ENCODE data around the gene DNAJA3. TPM values are rescaled to one million over a fixed set of nuclear protein-coding genes. Genes with fewer than 3 reads are reported as not detected.

Gene DNAJA3
- total RNA-seq, 1 experiment from 2014 or later, result 93.1 TPM

DNA sequence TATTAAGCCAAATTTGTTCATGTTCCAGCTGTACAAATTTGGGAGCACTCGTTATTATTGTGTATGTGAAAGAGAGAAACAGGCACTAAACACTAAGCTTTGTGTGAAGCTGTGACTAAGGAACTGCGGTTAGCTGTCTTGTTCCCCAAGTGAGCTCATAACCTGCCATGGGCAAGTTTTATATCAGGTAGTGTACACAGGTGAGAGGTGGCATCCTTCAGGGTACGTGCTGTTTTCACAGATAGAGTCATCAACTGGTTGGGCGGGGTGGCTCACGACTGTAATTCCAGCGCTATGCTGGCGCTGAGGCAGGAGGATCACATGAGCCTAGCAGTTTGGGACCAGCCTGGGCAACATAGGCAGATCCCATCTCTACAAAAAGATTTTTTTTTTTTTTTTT is 2.8 kb downstream of the DNAJA3 start:
- no peak for DNase-seq
- CTCF ChIA-PET, result no interaction called here
- intact Hi-C loops (cut with micrococcal nuclease; ENCODE audit: unreplicated experiment), result no loop called here
- Mint-ChIP-seq H3K9me3 (ENCODE audit: low read depth, unreplicated experiment) (no peaks in the 10 kb centered on the region), H3K4me3 (ENCODE audit: low read depth, unreplicated experiment) (no peak overlapping the region), H3K27ac (ENCODE audit: unreplicated experiment) (no peak overlapping the region), H3K36me3 (ENCODE audit: insufficient read depth, unreplicated experiment) (peaks cover 78% of the 10 kb centered on the region), H3K4me1 (ENCODE audit: low read depth, unreplicated experiment) (peaks cover 24% of the 10 kb centered on the region), H3K27me3 (ENCODE audit: unreplicated experiment) (no peaks in the 10 kb centered on the region)
- TF ChIP-seq, protein P1, sequence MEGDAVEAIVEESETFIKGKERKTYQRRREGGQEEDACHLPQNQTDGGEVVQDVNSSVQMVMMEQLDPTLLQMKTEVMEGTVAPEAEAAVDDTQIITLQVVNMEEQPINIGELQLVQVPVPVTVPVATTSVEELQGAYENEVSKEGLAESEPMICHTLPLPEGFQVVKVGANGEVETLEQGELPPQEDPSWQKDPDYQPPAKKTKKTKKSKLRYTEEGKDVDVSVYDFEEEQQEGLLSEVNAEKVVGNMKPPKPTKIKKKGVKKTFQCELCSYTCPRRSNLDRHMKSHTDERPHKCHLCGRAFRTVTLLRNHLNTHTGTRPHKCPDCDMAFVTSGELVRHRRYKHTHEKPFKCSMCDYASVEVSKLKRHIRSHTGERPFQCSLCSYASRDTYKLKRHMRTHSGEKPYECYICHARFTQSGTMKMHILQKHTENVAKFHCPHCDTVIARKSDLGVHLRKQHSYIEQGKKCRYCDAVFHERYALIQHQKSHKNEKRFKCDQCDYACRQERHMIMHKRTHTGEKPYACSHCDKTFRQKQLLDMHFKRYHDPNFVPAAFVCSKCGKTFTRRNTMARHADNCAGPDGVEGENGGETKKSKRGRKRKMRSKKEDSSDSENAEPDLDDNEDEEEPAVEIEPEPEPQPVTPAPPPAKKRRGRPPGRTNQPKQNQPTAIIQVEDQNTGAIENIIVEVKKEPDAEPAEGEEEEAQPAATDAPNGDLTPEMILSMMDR (IDR thresholded peaks at IDR 0.05; ENCODE audit: unreplicated experiment), result no peak
- no TSS peak for BruUV-seq (replicated peaks)

DNA sequence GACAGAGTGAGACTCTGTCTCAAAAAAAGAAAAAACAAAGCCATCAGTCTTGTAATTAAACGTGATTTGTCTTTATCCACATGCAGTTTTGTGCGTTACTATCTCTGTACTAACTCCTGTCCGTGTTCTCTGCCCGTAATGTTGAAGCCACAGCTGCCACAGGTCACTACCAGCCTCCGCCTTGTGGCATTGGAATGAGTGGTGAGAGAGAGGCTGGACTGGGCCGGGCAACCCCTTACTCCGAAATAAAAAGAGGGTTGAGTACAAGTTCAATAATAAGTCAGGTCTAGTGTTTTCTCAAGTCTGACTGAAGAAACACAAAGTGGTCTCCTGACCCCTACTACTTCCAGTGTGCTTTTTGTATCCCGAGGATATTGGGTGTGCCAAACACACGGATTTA is 5.4 kb downstream of the DNAJA3 start:
- no peaks in the 10 kb centered on the region for H3K27me3 Mint-ChIP-seq (ENCODE audit: unreplicated experiment)
- no peak for DNase-seq
- H3K27ac Mint-ChIP-seq (ENCODE audit: unreplicated experiment), result no peak overlapping the region
- peaks cover 20% of the 10 kb centered on the region for H3K4me1 Mint-ChIP-seq (ENCODE audit: low read depth, unreplicated experiment)
- no peak overlapping the region for H3K4me3 Mint-ChIP-seq (ENCODE audit: low read depth, unreplicated experiment)
- peaks cover 88% of the 10 kb centered on the region for H3K36me3 Mint-ChIP-seq (ENCODE audit: insufficient read depth, unreplicated experiment)
- intact Hi-C loops (cut with micrococcal nuclease; ENCODE audit: unreplicated experiment), result no loop called here
- no peaks in the 10 kb centered on the region for H3K9me3 Mint-ChIP-seq (ENCODE audit: low read depth, unreplicated experiment)
- CTCF ChIA-PET, result no interaction called here
- TF ChIP-seq, protein P1 (IDR thresholded peaks at IDR 0.05; ENCODE audit: unreplicated experiment), result no peak
- no TSS peak for BruUV-seq (replicated peaks)

DNA sequence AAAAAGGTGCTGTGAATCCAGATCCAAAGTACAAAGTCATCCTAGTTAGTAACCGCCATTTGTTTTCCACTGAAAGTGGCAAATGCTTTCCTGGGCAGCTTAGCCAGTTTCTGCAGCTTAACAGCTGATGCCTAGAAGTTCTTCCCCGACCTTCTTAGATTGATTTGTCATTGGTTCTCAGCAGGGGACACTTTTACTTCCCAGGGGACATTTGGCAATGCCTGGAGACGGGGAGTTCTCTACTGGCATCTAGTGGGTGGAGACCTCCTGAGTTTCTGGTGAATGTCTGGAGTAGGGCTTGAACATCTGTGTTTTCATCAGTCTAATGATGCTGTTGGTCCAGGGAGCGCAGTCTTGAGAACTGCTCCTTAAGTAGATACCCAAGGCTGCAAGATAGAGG is 7.6 kb downstream of the DNAJA3 start:
- no peaks in the 10 kb centered on the region for H3K9me3 Mint-ChIP-seq (ENCODE audit: low read depth, unreplicated experiment)
- TF ChIP-seq, protein P1 (IDR thresholded peaks at IDR 0.05; ENCODE audit: unreplicated experiment), result no peak
- no peak overlapping the region for H3K27ac Mint-ChIP-seq (ENCODE audit: unreplicated experiment)
- peaks cover 9% of the 10 kb centered on the region for H3K4me1 Mint-ChIP-seq (ENCODE audit: low read depth, unreplicated experiment)
- intact Hi-C loops (cut with micrococcal nuclease; ENCODE audit: unreplicated experiment), result no loop called here
- no peak for DNase-seq
- H3K4me3 Mint-ChIP-seq (ENCODE audit: low read depth, unreplicated experiment), result no peak overlapping the region
- peaks cover 92% of the 10 kb centered on the region for H3K36me3 Mint-ChIP-seq (ENCODE audit: insufficient read depth, unreplicated experiment)
- CTCF ChIA-PET, result no interaction called here
- BruUV-seq (replicated peaks), result no TSS peak
- H3K27me3 Mint-ChIP-seq (ENCODE audit: unreplicated experiment), result no peaks in the 10 kb centered on the region

GRCh38 chr16:4433914-4434787 is 8.5 kb downstream of the DNAJA3 start:
- no peak for DNase-seq
- Mint-ChIP-seq H3K36me3 (ENCODE audit: insufficient read depth, unreplicated experiment) (peaks cover 88% of the 10 kb centered on the region), H3K4me3 (ENCODE audit: low read depth, unreplicated experiment) (no peak overlapping the region), H3K27ac (ENCODE audit: unreplicated experiment) (no peak overlapping the region), H3K9me3 (ENCODE audit: low read depth, unreplicated experiment) (no peaks in the 10 kb centered on the region), H3K4me1 (ENCODE audit: low read depth, unreplicated experiment) (peaks cover 9% of the 10 kb centered on the region), H3K27me3 (ENCODE audit: unreplicated experiment) (no peaks in the 10 kb centered on the region)
- BruUV-seq (replicated peaks), result no TSS peak
- CTCF ChIA-PET, result interaction anchor here (0.6 kb wide), 1 partner anchor 108 kb away, joined by 3 read pairs; no protein-coding TSS in a partner anchor
- TF ChIP-seq, protein P1 (IDR thresholded peaks at IDR 0.05; ENCODE audit: unreplicated experiment), result no peak
- intact Hi-C loops (cut with micrococcal nuclease; ENCODE audit: unreplicated experiment), result no loop called here
